ENCODE data around the gene FANCB.

FANCB gene

DNA sequence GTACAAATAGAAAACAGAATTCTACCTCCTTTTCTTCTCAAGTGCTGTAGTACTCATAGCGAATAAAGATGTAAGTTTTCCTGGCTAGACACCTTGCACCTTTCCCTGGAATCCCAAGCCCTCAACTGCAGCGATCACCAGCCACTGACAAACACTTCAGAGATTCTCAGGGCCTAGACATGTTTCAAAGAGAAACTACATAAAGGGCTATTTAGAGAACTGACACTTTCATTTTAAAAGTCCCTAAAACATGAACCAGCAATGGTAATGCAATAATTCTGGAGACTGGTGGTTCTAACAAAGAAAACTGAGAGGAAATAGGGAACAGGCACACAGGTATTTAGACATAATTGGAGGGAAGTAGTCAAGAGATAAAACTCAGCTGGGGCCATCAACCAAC is 35.7 kb downstream of the FANCB start:
- no peak for DNase-seq (ENCODE audit: low read depth in 2 of 2)

DNA sequence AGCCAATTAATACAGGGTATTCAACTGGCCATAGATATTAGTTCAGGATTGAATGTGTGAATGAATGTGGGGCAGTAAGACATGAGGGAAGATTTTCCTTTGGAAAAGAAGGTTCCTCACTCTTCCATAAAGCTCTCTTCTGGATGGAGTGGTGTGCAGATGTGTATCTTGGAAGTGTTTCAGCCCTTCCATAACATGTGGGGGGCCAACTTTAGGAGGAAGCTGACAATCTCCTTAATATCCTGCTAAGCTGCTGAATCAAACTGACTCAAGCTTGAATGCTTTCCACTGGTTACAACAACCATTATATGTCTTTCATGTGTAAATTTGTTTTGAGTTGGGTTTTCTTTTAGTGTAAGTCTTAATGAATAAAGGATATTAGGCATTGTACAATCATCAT is 40.3 kb downstream of the FANCB start:
- no peak for DNase-seq (ENCODE audit: low read depth in 2 of 2)

GRCh38 chrX:14832151-14832550 is 40.7 kb downstream of the FANCB start:
- no peak for DNase-seq (ENCODE audit: low read depth in 2 of 2)

GRCh38 chrX:14829643-14830042 is 43.2 kb downstream of the FANCB start:
- DNase-seq (ENCODE audit: low read depth in 2 of 2), result no peak

DNA sequence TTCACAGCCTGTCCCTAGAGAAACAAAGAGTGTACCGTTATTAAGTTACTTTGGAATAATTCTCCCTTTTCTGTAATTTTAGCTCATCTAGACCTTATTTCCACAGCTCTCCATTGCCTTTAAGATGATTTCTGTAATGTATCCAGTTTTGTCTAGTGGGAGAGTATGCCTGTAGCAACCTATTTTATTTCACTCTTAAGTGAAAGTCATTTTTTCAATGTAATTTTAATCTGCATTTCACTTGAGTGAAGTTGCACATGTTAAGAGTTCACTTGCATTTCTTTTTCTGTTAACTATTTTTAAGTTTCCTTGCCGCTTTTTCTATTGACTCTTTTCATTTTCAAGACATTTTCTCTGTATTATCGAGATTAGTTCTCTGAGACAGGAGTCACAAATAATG is 46.5 kb downstream of the FANCB start:
- no peak for DNase-seq (ENCODE audit: low read depth in 2 of 2)

GRCh38 chrX:14825851-14826250 is 47.0 kb downstream of the FANCB start:
- DNase-seq (ENCODE audit: low read depth in 2 of 2), result no peak

DNA sequence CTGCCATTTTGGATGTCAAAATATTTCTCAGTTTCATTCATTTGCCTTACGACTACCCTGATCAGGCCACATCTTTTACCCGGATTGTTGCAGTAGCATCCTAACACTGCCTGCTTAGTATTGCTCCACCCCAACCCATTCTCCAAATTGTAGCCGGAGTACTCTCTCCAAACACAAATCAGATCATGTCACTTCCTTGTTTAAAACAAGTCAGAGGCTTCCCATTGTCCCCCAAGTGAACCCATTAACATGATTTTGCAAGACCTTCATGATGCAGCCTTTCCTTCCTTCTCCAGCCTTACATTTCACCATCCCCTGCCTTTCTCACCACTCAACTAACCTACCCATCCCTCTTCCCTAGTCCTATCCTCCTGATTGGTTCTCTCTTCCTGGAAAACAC is 53.1 kb downstream of the FANCB start:
- DNase-seq (ENCODE audit: low read depth in 2 of 2), result no peak

GRCh38 chrX:14817571-14817970 is 55.3 kb downstream of the FANCB start:
- DNase-seq (ENCODE audit: low read depth in 2 of 2), result no peak

DNA sequence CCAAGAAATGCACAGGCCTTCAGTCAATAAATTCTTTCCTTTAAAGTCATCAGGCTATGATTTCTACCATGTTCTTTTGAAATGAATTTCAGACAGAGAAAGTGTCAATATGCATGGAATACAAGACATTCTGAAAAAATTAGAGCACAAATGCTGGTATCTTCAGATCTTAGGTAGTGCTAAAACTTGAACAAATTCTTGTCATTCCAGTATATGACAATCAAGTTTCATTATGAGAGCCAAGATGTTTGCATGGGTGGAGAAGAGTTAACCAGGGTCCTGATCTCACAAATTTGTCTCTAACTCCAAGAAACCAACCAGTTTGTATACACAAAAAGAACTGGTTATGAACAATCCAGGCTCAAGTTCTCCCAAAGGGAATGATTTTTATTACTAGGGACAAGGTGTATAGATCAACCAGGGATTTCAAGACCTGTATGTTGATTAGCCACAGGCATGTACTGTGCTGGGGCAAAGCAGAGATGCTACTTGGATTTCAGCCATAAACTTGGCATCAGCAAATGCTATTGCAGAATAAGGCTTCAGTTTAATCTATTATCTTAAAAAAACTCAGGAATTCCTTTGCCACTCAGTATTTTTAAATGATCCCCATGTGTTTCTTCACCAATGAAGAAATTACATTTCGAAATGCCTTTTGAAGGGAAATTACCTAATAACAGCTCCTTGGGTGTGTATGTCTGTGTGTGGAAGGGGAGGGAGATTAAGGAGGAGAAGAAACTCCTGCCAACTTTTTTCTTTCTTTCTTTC is 69.7 kb downstream of the FANCB start:
- DNase-seq (ENCODE audit: low read depth in 2 of 2), result no peak

- DNase-seq (ENCODE audit: low read depth in 2 of 2), result no peak
Measured at GRCh38 chrX:14801136-14801535, 71.7 kb downstream of the FANCB start.

DNA sequence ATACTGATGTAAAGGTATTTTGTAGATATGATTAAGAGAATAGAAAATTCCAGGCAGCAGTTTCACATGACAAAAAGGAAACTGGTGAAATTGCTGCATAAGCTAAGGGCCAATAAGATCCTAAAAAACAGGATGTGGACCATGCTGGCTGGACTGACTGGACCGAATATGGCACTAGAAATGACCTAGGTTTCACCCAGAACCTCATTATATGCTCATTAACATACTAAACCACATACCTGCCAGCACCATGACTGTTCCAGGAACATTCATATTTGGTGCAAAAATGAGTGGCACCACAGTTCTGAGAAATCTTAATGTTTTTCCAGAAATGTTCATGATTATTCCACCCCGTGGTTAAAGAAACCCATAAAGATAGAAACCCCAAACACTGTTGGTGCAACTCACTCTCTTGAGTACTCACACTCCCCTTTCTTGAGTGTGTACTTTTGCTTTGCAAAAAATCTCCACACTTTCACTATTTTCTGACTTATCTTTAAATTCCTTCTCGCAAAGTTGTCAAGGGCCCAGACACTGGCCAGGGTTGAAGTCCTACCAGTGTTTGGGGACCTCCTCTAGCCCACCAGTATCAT is 74.0 kb downstream of the FANCB start:
- DNase-seq (ENCODE audit: low read depth in 2 of 2), result no peak

Measured in stimulated activated CD8-positive, alpha-beta memory T cell treated with anti-CD3 and anti-CD28 coated beads, Interleukin-15, amount 100 ng/mL, for 48 hours (primary cell).